Neuronal stem cell (in vitro differentiated cells): ENCODE data around the gene PARP12.

Experiments
- DNase-seq: peaks from one replicate; pipeline ENCODE4 v3.0.0-alpha.2; 2013; ENCODE audit warnings: low spot score
- H2AFZ ChIP-seq: one replicate; pipeline ENCODE4 v1.6.1; 2013; ENCODE audit warnings: mild to moderate bottlenecking, low read length, inconsistent platforms
- H2AK5ac ChIP-seq: 2 replicates; pipeline ENCODE4 v1.6.1; 2013; ENCODE audit warnings: low read depth, mild to moderate bottlenecking, inconsistent platforms, low read length, moderate library complexity, mixed read lengths
- H2BK120ac ChIP-seq: 2 replicates; pipeline ENCODE4 v1.6.1; 2013; ENCODE audit warnings: low read depth, mild to moderate bottlenecking, inconsistent platforms, low read length, moderate library complexity, mixed read lengths
- H2BK12ac ChIP-seq: one replicate; pipeline ENCODE4 v1.6.1; 2013; ENCODE audit warnings: low read length, inconsistent platforms
- H2BK15ac ChIP-seq: 2 replicates; pipeline ENCODE4 v1.6.1; 2013; ENCODE audit warnings: mild to moderate bottlenecking, low read length, inconsistent platforms, mixed read lengths
- H2BK5ac ChIP-seq: one replicate; pipeline ENCODE4 v1.6.1; 2013; ENCODE audit warnings: inconsistent platforms, mild to moderate bottlenecking, low read length, moderate library complexity
- H3K14ac ChIP-seq: one replicate; pipeline ENCODE4 v1.6.1; 2013; ENCODE audit warnings: low read length, inconsistent platforms
- H3K18ac ChIP-seq: 2 replicates; pipeline ENCODE4 v1.6.1; 2013; ENCODE audit warnings: low read length, inconsistent platforms
- H3K23ac ChIP-seq: 2 replicates; pipeline ENCODE4 v1.6.1; 2013; ENCODE audit warnings: low read depth, mild to moderate bottlenecking, mixed read lengths, low read length, inconsistent platforms; ENCODE audit not compliant: poor library complexity
- H3K27ac ChIP-seq: replicated peaks from 3 replicates; pipeline ENCODE4 v1.5.1; 2013; ENCODE audit warnings: low read length, inconsistent platforms
- H3K27me3 ChIP-seq, 3 experiments: 2 replicates each; pipeline ENCODE4 v1.6.1; 2013; ENCODE audit warnings: low read length in 3 of 3, mild to moderate bottlenecking in 2 of 3, inconsistent platforms in 1 of 3, low read depth in 1 of 3, mixed read lengths in 1 of 3, moderate library complexity in 1 of 3; ENCODE audit not compliant: control insufficient read depth in 3 of 3, insufficient read depth in 3 of 3
- H3K36me3 ChIP-seq, 2 donors: replicated peaks in 1 of 2; 2 replicates each; pipeline ENCODE4 v1.6.1; 2013; ENCODE audit warnings: low read length in 2 of 2; ENCODE audit not compliant: control insufficient read depth in 2 of 2, insufficient read depth in 2 of 2
- H3K4ac ChIP-seq: 2 replicates; pipeline ENCODE4 v1.6.1; 2013; ENCODE audit warnings: inconsistent platforms, mild to moderate bottlenecking, low read length, moderate library complexity
- H3K4me1 ChIP-seq, 2 donors: 1 replicate in 1 of 2; 2 replicates in 1 of 2; pipeline ENCODE4 v1.6.1; 2013; ENCODE audit warnings: low read length in 2 of 2, low read depth in 1 of 2; ENCODE audit not compliant: control insufficient read depth in 2 of 2, insufficient read depth in 1 of 2
- H3K4me2 ChIP-seq: one replicate; pipeline ENCODE4 v1.6.1; 2013; ENCODE audit warnings: mild to moderate bottlenecking, low read length, inconsistent platforms; ENCODE audit not compliant: insufficient read depth, poor library complexity, severe bottlenecking
- H3K4me3 ChIP-seq, 2 donors: 2 replicates each; pipeline ENCODE4 v1.5.1; 2013; ENCODE audit warnings: low read length in 2 of 2, mild to moderate bottlenecking in 2 of 2, inconsistent platforms in 1 of 2, moderate library complexity in 1 of 2
- H3K79me1 ChIP-seq: one replicate; pipeline ENCODE4 v1.6.1; 2013; ENCODE audit warnings: low read depth, mild to moderate bottlenecking, inconsistent platforms, low read length, moderate library complexity
- H3K9ac ChIP-seq: one replicate; pipeline ENCODE4 v1.6.1; 2013; ENCODE audit warnings: mild to moderate bottlenecking, low read depth, low read length, inconsistent platforms; ENCODE audit not compliant: poor library complexity
- H3K9me3 ChIP-seq, 2 donors: replicated peaks in 1 of 2; 2 replicates each; pipeline versions ENCODE3 to v1.6.1; 2013; ENCODE audit warnings: low read length in 2 of 2, mild to moderate bottlenecking in 2 of 2, inconsistent platforms in 1 of 2, low read depth in 1 of 2, mixed read lengths in 1 of 2, moderate library complexity in 1 of 2; ENCODE audit not compliant: control insufficient read depth in 2 of 2, insufficient read depth in 1 of 2
- H4K8ac ChIP-seq: one replicate; pipeline ENCODE4 v1.6.1; 2013; ENCODE audit warnings: low read depth, mild to moderate bottlenecking, inconsistent platforms, low read length, moderate library complexity
- H4K91ac ChIP-seq: one replicate; pipeline ENCODE4 v1.6.1; 2013; ENCODE audit warnings: low read length, low read depth, mild to moderate bottlenecking, inconsistent platforms; ENCODE audit not compliant: poor library complexity
- WGBS, 2 donors: extraction: QIAGEN DNeasy Blood & Tissue Kit; methylation state at CpG; one replicate each; pipeline ENCODE4 v1.1.7; 2013; ENCODE audit warnings: missing lambda C conversion rate in 2 of 2, mixed read lengths in 1 of 2; ENCODE audit not compliant: insufficient read length in 2 of 2, insufficient replicate concordance in 1 of 2; ENCODE audit errors: extremely low coverage in 2 of 2; 5-methylcytosine and 5-hydroxymethylcytosine counted together

PARP12 gene

GRCh38 chr7:140060788-140061606 is 1.8 kb downstream of the PARP12 start:
- no peak overlapping the region for H3K18ac ChIP-seq
- H2BK12ac ChIP-seq, result no peak overlapping the region
- no peak overlapping the region for H2AFZ ChIP-seq
- no peak overlapping the region for H2AK5ac ChIP-seq
- H3K27ac ChIP-seq, result no peak overlapping the region
- H3K9ac ChIP-seq, result no peak overlapping the region
- H3K27me3 ChIP-seq, result peaks cover 14 to 35% (median 31%) of the 10 kb centered on the region in 3 experiments
- no peaks in the 10 kb centered on the region for H3K36me3 ChIP-seq
- H3K4me2 ChIP-seq, result no peak overlapping the region
- H4K8ac ChIP-seq, result no peak overlapping the region
- H4K91ac ChIP-seq, result no peak overlapping the region
- H3K14ac ChIP-seq, result no peak overlapping the region
- H3K9me3 ChIP-seq, result peaks cover 5 to 10% of the 10 kb centered on the region in 2 donors
- no peaks in the 10 kb centered on the region for H3K79me1 ChIP-seq
- H2BK5ac ChIP-seq, result no peak overlapping the region
- H2BK120ac ChIP-seq, result no peak overlapping the region
- WGBS, 2 donors, result no CpG with 5 or more reads among the region's 11 CpGs
- no peaks in the 10 kb centered on the region for H3K4me1 ChIP-seq
- H3K4me3 ChIP-seq, result peak overlapping the region in 1 of 2 donors; percentile 38
- no peak overlapping the region for H3K23ac ChIP-seq
- no peak overlapping the region for H3K4ac ChIP-seq
- DNase-seq, result no peak
- H2BK15ac ChIP-seq, result no peak overlapping the region

DNA sequence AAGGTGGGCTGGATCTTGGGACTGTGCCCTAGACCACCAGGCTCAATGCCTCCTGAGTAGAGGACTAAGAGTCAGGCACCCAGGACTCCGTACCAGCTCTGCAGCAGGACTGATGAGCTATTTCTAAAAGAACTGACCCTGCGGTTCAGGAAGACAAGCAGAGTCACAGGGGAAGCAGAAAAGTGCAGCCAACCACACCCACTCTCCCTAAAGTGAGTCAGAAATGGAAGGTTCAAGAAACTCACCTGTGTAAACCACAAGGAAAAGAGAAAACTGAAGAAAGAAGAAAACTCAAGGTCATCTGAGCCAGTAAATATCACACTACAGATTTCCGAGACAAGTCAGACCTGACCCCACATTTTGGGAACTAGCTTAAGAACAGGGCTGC is 2.5 kb downstream of the PARP12 start:
- no peaks in the 10 kb centered on the region for H3K79me1 ChIP-seq
- no peak overlapping the region for H3K4me3 ChIP-seq
- no peak overlapping the region for H4K8ac ChIP-seq
- H3K27me3 ChIP-seq, result peaks cover 14 to 35% (median 31%) of the 10 kb centered on the region in 3 experiments
- no peak overlapping the region for H2BK5ac ChIP-seq
- no peak for DNase-seq
- no CpG with 5 or more reads among the region's 3 CpGs for WGBS, 2 donors
- no peaks in the 10 kb centered on the region for H3K36me3 ChIP-seq
- H3K14ac ChIP-seq, result no peak overlapping the region
- no peak overlapping the region for H3K4me2 ChIP-seq
- H3K4me1 ChIP-seq, result no peaks in the 10 kb centered on the region
- no peak overlapping the region for H3K4ac ChIP-seq
- H2AK5ac ChIP-seq, result no peak overlapping the region
- no peak overlapping the region for H2AFZ ChIP-seq
- H2BK12ac ChIP-seq, result no peak overlapping the region
- peak overlapping the region; percentile 18 for H3K18ac ChIP-seq
- H3K9me3 ChIP-seq, result peaks cover 5 to 10% of the 10 kb centered on the region in 2 donors
- no peak overlapping the region for H3K9ac ChIP-seq
- no peak overlapping the region for H3K23ac ChIP-seq
- no peak overlapping the region for H3K27ac ChIP-seq
- H4K91ac ChIP-seq, result no peak overlapping the region
- H2BK120ac ChIP-seq, result no peak overlapping the region
- H2BK15ac ChIP-seq, result no peak overlapping the region

DNA sequence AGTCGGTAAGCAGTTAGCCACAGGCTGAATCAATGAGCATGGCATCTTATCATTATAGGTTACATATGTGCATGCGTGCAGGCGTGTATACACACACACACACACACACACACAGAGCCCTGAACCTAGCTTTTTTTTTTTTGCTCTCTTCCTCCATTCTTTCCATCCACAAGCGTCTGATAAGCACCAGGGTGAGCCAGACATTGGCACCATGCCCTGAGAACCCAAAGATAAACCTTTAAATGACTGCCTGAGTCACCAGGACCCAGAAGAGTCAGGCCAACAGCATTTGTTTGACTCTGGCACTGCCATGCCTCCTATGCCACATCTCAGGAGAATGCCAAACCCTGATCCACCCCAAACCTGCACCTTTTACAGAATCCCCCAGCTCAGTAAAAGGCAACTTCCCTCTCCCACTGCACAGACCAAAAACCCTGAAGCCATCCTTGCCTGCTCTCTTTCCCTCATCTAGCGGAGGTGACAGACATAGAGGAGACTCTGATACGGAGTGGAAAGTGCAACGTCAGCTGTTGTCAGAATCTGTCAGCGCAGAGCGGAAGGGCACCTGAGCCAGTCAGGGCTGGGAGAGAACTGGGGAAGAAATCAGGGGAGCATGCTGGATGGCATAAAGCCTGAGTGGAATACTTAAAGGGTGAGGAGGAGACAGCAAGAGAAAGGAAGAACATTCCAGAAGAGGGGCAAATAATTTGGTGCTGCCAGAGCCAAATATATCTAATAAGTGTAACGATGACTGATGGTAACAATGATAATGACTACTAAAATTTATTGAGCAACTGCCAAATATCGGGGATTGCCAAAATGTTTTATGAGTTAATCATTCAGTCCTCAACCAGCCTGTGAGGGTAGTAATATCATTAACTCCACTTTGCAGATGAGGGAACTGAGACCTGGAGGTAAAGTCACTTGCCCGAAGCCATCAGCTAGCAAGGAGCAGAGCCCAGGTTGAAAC is 3.2 kb downstream of the PARP12 start:
- Histone ChIP-seq H2BK5ac (no peak overlapping the region), H3K27ac (no peak overlapping the region), H2BK12ac (no peak overlapping the region), H3K23ac (no peak overlapping the region), H3K9ac (no peak overlapping the region), H3K4ac (no peak overlapping the region), H3K27me3 (peaks cover 14 to 35% (median 31%) of the 10 kb centered on the region in 3 experiments), H3K9me3 (peaks cover 5 to 10% of the 10 kb centered on the region in 2 donors), H3K79me1 (no peaks in the 10 kb centered on the region), H3K36me3 (no peaks in the 10 kb centered on the region), H4K8ac (no peak overlapping the region), H3K4me2 (no peak overlapping the region), H2BK120ac (no peak overlapping the region), H2AFZ (no peak overlapping the region), H4K91ac (no peak overlapping the region), H2AK5ac (no peak overlapping the region), H2BK15ac (no peak overlapping the region), H3K18ac (peak overlapping the region; percentile 18), H3K4me1 (no peaks in the 10 kb centered on the region), H3K14ac (no peak overlapping the region), H3K4me3 (no peak overlapping the region)
- DNase-seq, result no peak
- WGBS, 2 donors, result no CpG with 5 or more reads among the region's 12 CpGs

GRCh38 chr7:140058517-140058916 is 4.2 kb downstream of the PARP12 start:
- WGBS, 2 donors, result no CpG with 5 or more reads among the region's 7 CpGs
- H2AK5ac ChIP-seq, result no peak overlapping the region
- peaks cover 3 to 4% of the 10 kb centered on the region in 2 donors for H3K9me3 ChIP-seq
- H2BK5ac ChIP-seq, result no peak overlapping the region
- no peak for DNase-seq
- no peak overlapping the region for H3K14ac ChIP-seq
- no peak overlapping the region for H3K4ac ChIP-seq
- H2BK15ac ChIP-seq, result no peak overlapping the region
- H3K18ac ChIP-seq, result no peak overlapping the region
- H2AFZ ChIP-seq, result no peak overlapping the region
- peaks cover 12 to 32% (median 26%) of the 10 kb centered on the region in 3 experiments for H3K27me3 ChIP-seq
- no peak overlapping the region for H4K91ac ChIP-seq
- H4K8ac ChIP-seq, result no peak overlapping the region
- no peak overlapping the region for H3K4me2 ChIP-seq
- no peaks in the 10 kb centered on the region for H3K4me1 ChIP-seq
- no peak overlapping the region for H2BK120ac ChIP-seq
- no peak overlapping the region for H3K4me3 ChIP-seq
- H2BK12ac ChIP-seq, result no peak overlapping the region
- H3K79me1 ChIP-seq, result no peaks in the 10 kb centered on the region
- H3K9ac ChIP-seq, result no peak overlapping the region
- no peaks in the 10 kb centered on the region for H3K36me3 ChIP-seq
- no peak overlapping the region for H3K23ac ChIP-seq
- H3K27ac ChIP-seq, result no peak overlapping the region
